ENCODE measurements around the gene TTC28.

- no peak for TF ChIP-seq REST (IDR thresholded peaks at IDR 0.05; ENCODE audit: low read depth)
- no peak for TF ChIP-seq RAD21 (IDR thresholded peaks at IDR 0.05; ENCODE audit: low read depth)
- TF ChIP-seq CTCF (IDR thresholded peaks at IDR 0.05 in 2 of 3, conservative IDR thresholded peaks at IDR 0.05 in 1 of 3; ENCODE audit: borderline replicate concordance in 1 of 3, insufficient read depth in 1 of 3, low read depth in 2 of 3, low read length in 2 of 3) = no peak
- TF ChIP-seq YY1 (IDR thresholded peaks at IDR 0.05; ENCODE audit: extremely low read depth, insufficient replicate concordance, low read depth, low read length) = no peak
- no peak for TF ChIP-seq SIN3A (IDR thresholded peaks at IDR 0.05; ENCODE audit: low read depth)
- no peak for TF ChIP-seq POLR2AphosphoS5 (IDR thresholded peaks at IDR 0.05; ENCODE audit: low read depth, low read length)
- no peak for TF ChIP-seq TCF7L2 (IDR thresholded peaks at IDR 0.05; ENCODE audit: borderline replicate concordance, extremely low read depth, insufficient read depth, insufficient read length)
- no peak for TF ChIP-seq ATF3 (IDR thresholded peaks at IDR 0.05)
- TF ChIP-seq MAX (IDR thresholded peaks at IDR 0.05) = no peak
Observed at GRCh38 chr22:28728621-28729313, 49.1 kb upstream of the TTC28 start.
